HG03571 (cell line): Measurements from ENCODE around the gene GINS2.

ENCODE experiments used
- ATAC-seq: cut with Tn5 transposase; IDR thresholded peaks from one replicate; pipeline ENCODE4 v1.9.1; 2021; ENCODE audit not compliant: unreplicated experiment

GINS2 gene

GRCh38 chr16:85628265-85628556, 60.5 kb downstream of the GINS2 start:
- ATAC-seq = no peak

DNA sequence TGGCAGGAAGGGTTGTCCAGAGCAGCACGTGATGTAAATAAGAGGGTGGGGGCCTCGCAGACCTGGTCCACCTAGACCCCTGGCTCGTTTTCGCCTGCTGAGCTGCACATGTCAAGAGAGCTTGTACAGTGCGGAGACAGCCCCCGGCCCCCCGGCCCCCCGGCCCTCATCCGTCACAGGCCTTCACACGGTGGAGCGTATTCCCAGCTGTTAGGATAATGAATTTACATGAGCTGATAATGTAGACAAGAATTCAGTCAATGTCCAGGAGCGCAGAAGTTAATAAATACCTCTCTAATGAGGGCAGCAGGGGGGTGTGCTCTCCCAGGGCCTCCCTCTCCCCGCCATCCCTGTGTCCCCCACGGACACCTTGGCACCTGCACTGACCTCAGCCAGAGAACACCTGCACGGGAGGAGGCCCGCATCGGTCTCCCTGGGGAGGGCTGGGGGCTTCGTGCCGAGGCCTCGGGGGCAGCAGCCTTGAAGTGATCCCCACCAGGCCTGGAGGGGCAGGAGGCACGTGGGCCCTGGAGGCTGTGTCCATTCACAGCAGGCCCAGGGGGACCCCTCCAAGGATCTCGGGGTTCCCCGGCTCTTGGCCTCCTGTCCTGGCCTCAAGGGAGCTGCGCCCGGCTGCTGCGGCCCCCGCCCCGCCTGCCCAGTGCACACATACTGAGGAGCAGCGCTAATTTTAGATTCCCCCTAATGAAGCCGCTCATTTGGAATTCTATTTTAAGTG, 61.1 kb downstream of the GINS2 start:
- ATAC-seq = no peak

DNA sequence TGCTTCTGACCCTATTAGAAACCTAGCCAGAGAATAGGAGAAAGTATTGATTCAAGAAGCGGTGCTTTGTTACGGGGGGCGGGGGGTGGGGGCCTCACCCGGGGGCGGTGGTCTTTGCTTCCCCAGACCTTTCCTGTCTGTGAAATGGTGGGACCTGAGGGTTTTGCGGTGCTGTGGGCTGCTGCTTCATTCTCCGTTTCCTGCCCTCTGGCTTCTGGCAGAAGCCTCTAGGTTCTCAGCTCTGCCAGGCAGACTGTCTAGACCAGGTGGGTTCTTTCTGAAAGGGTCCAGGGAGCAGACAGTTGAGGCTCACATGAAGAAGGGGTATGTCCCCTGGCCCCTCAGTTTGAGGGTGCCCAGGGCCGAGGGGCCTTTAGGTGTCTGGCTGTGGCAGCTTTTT, 61.7 kb downstream of the GINS2 start:
- ATAC-seq = no peak
